ENCODE data around the gene KAT8. TPM values are rescaled to one million over a fixed set of nuclear protein-coding genes. Genes with fewer than 3 reads are reported as not detected.

KAT8 gene
- total and polyA plus RNA-seq, 10 of the 15 experiments (the other 5 are each of a cell fraction or from before 2014, with no cell fraction given), result 5.5 to 55.8 (median 39.6) TPM

DNA sequence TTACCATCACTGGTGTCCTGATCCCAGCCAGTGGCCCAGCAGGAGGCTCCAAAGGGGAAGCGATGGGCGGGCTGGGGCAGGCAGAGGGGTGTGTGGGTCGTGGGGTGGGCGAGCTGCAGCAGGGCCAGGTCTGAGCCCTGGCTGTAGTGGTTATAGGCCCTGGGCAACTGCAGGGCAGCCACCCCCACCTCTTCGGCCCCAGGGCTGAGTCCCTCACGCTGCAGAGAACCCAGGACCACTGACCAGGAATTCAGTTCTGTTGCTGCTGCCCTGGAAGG is 30.9 kb upstream of the KAT8 start:
- no peaks in the 10 kb centered on the region; the same call in 1 of the 2 replicates for H3K79me2 ChIP-seq (ENCODE audit: control insufficient read depth, insufficient read depth, low read length)
- CTCF ChIA-PET, result no interaction called here
- in situ Hi-C loops (cut with MboI) (no loop called here), intact Hi-C loops (cut with micrococcal nuclease; ENCODE audit: unreplicated experiment) (no loop called here)
- no peak overlapping the region for H3K27ac ChIP-seq (ENCODE audit: control insufficient read depth, insufficient read depth)
- H3K27me3 ChIP-seq (replicated peaks in 1 of 2; ENCODE audit: control insufficient read depth in 2 of 2, insufficient read depth in 2 of 2, low read length in 1 of 2), result no peaks in the 10 kb centered on the region
- TF ChIP-seq MYC (IDR thresholded peaks at IDR 0.05; ENCODE audit: insufficient read depth, insufficient read length, insufficient replicate concordance, low read length, severe bottlenecking) (no peak), HDGF (IDR thresholded peaks at IDR 0.05) (no peak), SP1 (IDR thresholded peaks at IDR 0.05; ENCODE audit: low read depth, low read length) (no peak), CBX3 (IDR thresholded peaks at IDR 0.05; ENCODE audit: borderline replicate concordance, low read depth) (no peak), SMARCA5 (IDR thresholded peaks at IDR 0.05) (no peak), TCF3 (IDR thresholded peaks at IDR 0.05; ENCODE audit: borderline replicate concordance, insufficient read depth, low read depth, low read length) (no peak)
- POLR2A ChIA-PET, result interaction anchor here (0.8 kb wide), 1 partner anchor 12 kb away, joined by 3 read pairs; the partner anchor contains the start of genes ZNF646 and ZNF668
- no peak for DNase-seq (ENCODE audit: low read depth, low spot score)
- no peaks in the 10 kb centered on the region; the same call in 1 of the 2 replicates for H4K20me1 ChIP-seq (ENCODE audit: control insufficient read depth, insufficient read depth)
- no peaks in the 10 kb centered on the region for H3K9me3 ChIP-seq (replicated peaks; ENCODE audit: control insufficient read depth, insufficient read depth, low read length)
- H3K4me2 ChIP-seq (ENCODE audit: control insufficient read depth, insufficient read depth), result no peak overlapping the region
- SMC1A ChIA-PET (ENCODE audit: uncharacterized antibody, unreplicated experiment), result no interaction called here
- H3K4me3 ChIP-seq, result no peak overlapping the region
- H3K9ac ChIP-seq (ENCODE audit: control insufficient read depth, insufficient read depth, low read length), result no peak overlapping the region
- RAD21 ChIA-PET (ENCODE audit: unreplicated experiment), result no interaction called here
- no TSS peak for BruUV-seq (replicated peaks)
- no peak for ATAC-seq
- FAIRE-seq, result no peak
- no peak overlapping the region for H2AFZ ChIP-seq (ENCODE audit: control insufficient read depth, low read depth, low read length)
- no peaks in the 10 kb centered on the region for H3K4me1 ChIP-seq (ENCODE audit: control insufficient read depth, insufficient read depth, low read length)
- 93% methylated on average over 4 of the region's 6 CpGs for WGBS (ENCODE audit: insufficient coverage, insufficient replicate concordance, low lambda C conversion rate, missing lambda C conversion rate)
- peaks cover 2% of the 10 kb centered on the region in 2 experiments; a peak in 3 of 4 replicates for H3K36me3 ChIP-seq (ENCODE audit: control insufficient read depth in 2 of 2, insufficient read depth in 2 of 2, low read length in 1 of 2)

DNA sequence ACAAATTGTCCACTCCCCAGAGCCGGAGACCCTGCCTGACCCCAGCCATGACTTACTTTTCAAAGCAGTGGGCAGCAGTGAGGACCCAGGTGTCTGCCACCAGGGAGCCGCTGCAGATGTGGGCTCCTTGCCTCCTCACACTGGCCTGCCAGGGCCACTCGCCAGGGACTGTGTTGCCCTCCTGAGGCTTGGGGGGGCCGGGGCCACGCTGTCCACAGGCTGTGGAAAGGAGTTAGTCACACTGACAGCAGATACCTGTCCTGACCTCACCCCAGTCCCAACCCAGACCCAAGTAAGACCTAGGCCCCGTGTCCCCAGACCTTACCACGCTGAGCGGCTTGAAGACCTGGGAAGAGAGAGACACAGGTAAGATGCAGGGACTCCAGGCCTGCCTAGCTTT is 30.0 kb upstream of the KAT8 start:
- WGBS (ENCODE audit: insufficient coverage, insufficient replicate concordance, low lambda C conversion rate, missing lambda C conversion rate), result 79% methylated on average over 8 of the region's 8 CpGs
- SMC1A ChIA-PET (ENCODE audit: uncharacterized antibody, unreplicated experiment), result no interaction called here
- POLR2A ChIA-PET, result no interaction called here
- TF ChIP-seq, protein P1, sequence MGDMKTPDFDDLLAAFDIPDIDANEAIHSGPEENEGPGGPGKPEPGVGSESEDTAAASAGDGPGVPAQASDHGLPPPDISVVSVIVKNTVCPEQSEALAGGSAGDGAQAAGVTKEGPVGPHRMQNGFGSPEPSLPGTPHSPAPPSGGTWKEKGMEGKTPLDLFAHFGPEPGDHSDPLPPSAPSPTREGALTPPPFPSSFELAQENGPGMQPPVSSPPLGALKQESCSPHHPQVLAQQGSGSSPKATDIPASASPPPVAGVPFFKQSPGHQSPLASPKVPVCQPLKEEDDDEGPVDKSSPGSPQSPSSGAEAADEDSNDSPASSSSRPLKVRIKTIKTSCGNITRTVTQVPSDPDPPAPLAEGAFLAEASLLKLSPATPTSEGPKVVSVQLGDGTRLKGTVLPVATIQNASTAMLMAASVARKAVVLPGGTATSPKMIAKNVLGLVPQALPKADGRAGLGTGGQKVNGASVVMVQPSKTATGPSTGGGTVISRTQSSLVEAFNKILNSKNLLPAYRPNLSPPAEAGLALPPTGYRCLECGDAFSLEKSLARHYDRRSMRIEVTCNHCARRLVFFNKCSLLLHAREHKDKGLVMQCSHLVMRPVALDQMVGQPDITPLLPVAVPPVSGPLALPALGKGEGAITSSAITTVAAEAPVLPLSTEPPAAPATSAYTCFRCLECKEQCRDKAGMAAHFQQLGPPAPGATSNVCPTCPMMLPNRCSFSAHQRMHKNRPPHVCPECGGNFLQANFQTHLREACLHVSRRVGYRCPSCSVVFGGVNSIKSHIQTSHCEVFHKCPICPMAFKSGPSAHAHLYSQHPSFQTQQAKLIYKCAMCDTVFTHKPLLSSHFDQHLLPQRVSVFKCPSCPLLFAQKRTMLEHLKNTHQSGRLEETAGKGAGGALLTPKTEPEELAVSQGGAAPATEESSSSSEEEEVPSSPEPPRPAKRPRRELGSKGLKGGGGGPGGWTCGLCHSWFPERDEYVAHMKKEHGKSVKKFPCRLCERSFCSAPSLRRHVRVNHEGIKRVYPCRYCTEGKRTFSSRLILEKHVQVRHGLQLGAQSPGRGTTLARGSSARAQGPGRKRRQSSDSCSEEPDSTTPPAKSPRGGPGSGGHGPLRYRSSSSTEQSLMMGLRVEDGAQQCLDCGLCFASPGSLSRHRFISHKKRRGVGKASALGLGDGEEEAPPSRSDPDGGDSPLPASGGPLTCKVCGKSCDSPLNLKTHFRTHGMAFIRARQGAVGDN (IDR thresholded peaks at IDR 0.05), result no peak
- no peak for TF ChIP-seq BACH1 (IDR thresholded peaks at IDR 0.05; ENCODE audit: borderline replicate concordance)
- CTCF ChIA-PET, result no interaction called here
- H3K79me2 ChIP-seq (ENCODE audit: control insufficient read depth, insufficient read depth, low read length), result peaks cover 2% of the 10 kb centered on the region
- no peak for FAIRE-seq
- H3K4me2 ChIP-seq (ENCODE audit: control insufficient read depth, insufficient read depth), result no peak overlapping the region
- DNase-seq (ENCODE audit: low read depth, low spot score), result no peak
- no peaks in the 10 kb centered on the region for H3K4me1 ChIP-seq (ENCODE audit: control insufficient read depth, insufficient read depth, low read length)
- peaks cover 2% of the 10 kb centered on the region in 2 experiments; a peak in 3 of 4 replicates for H3K36me3 ChIP-seq (ENCODE audit: control insufficient read depth in 2 of 2, insufficient read depth in 2 of 2, low read length in 1 of 2)
- H3K27ac ChIP-seq (ENCODE audit: control insufficient read depth, insufficient read depth), result no peak overlapping the region
- in situ Hi-C loops (cut with MboI), result no loop called here
- intact Hi-C loops (cut with micrococcal nuclease; ENCODE audit: unreplicated experiment), result no loop called here
- no peak overlapping the region for H2AFZ ChIP-seq (ENCODE audit: control insufficient read depth, low read depth, low read length)
- H3K9ac ChIP-seq (ENCODE audit: control insufficient read depth, insufficient read depth, low read length), result no peak overlapping the region
- no peak overlapping the region for H3K4me3 ChIP-seq
- ATAC-seq, result no peak
- H3K27me3 ChIP-seq (replicated peaks in 1 of 2; ENCODE audit: control insufficient read depth in 2 of 2, insufficient read depth in 2 of 2, low read length in 1 of 2), result no peaks in the 10 kb centered on the region
- no peaks in the 10 kb centered on the region for H3K9me3 ChIP-seq (replicated peaks; ENCODE audit: control insufficient read depth, insufficient read depth, low read length)
- BruUV-seq (replicated peaks), result no TSS peak
- RAD21 ChIA-PET (ENCODE audit: unreplicated experiment), result no interaction called here
- no peaks in the 10 kb centered on the region; the same call in 1 of the 2 replicates for H4K20me1 ChIP-seq (ENCODE audit: control insufficient read depth, insufficient read depth)

All from GM12878 (cell line).